Astrocyte (in vitro differentiated cells and primary cell): Measurements from ENCODE around the gene MYOZ2. TPM values are rescaled to one million over a fixed set of nuclear protein-coding genes. Genes with fewer than 3 reads are reported as not detected.

Source experiments
- DNase-seq: peaks from one replicate; pipeline ENCODE4 v3.0.0-alpha.2; 2010; ENCODE audit warnings: low read depth
- FAIRE-seq: peaks from 2 replicates; lab custom pipeline; 2011; peaks lifted over from hg19 to GRCh38; lab: Jason Lieb, UNC
- H2AFZ ChIP-seq: 2 replicates; pipeline ENCODE4 v1.6.0; 2012; ENCODE audit warnings: low read depth, low read length, inconsistent platforms
- H3K27ac ChIP-seq: 2 replicates; pipeline ENCODE4 v1.5.1; 2011; ENCODE audit warnings: low read depth, low read length, inconsistent platforms
- H3K27me3 ChIP-seq: 2 replicates; pipeline ENCODE4 v1.6.0; 2011; ENCODE audit warnings: low read length, inconsistent platforms; ENCODE audit not compliant: insufficient read depth
- H3K36me3 ChIP-seq: 2 replicates; pipeline ENCODE4 v1.5.1; 2011; ENCODE audit warnings: low read length, inconsistent platforms; ENCODE audit not compliant: insufficient read depth
- H3K4me1 ChIP-seq: 2 replicates; pipeline ENCODE4 v1.5.1; 2011; ENCODE audit warnings: low read length, inconsistent platforms; ENCODE audit not compliant: insufficient read depth
- H3K4me2 ChIP-seq: 2 replicates; pipeline ENCODE4 v1.6.0; 2012; ENCODE audit warnings: low read length, inconsistent platforms
- H3K4me3 ChIP-seq: 2 replicates; pipeline ENCODE4 v1.5.1; 2011; ENCODE audit warnings: low read depth, mild to moderate bottlenecking, low read length, inconsistent platforms; ENCODE audit not compliant: insufficient read depth
- H3K79me2 ChIP-seq: 2 replicates; pipeline ENCODE4 v1.6.0; 2012; ENCODE audit warnings: mild to moderate bottlenecking, low read length, inconsistent platforms; ENCODE audit not compliant: insufficient read depth
- H3K9ac ChIP-seq: 2 replicates; pipeline ENCODE4 v1.6.0; 2012; ENCODE audit warnings: mild to moderate bottlenecking, low read length, inconsistent platforms
- H3K9me3 ChIP-seq: 2 replicates; pipeline ENCODE4 v1.5.1; 2012; ENCODE audit warnings: low read depth, mild to moderate bottlenecking, low read length, inconsistent platforms; ENCODE audit not compliant: insufficient read depth
- H4K20me1 ChIP-seq: 2 replicates; pipeline ENCODE4 v1.6.0; 2012; ENCODE audit warnings: low read length, inconsistent platforms; ENCODE audit not compliant: insufficient read depth
- H3K27ac Mint-ChIP-seq: one replicate; pipeline ENCODE4 v1.8.0; 2021; ENCODE audit warnings: mild to moderate bottlenecking, mixed read lengths; ENCODE audit not compliant: unreplicated experiment
- H3K27me3 Mint-ChIP-seq: one replicate; pipeline ENCODE4 v1.8.0; 2021; ENCODE audit warnings: low read depth, mixed read lengths; ENCODE audit not compliant: unreplicated experiment
- H3K36me3 Mint-ChIP-seq: one replicate; pipeline ENCODE4 v1.8.0; 2021; ENCODE audit warnings: low read depth, mixed read lengths; ENCODE audit not compliant: unreplicated experiment
- H3K4me1 Mint-ChIP-seq: one replicate; pipeline ENCODE4 v1.8.0; 2021; ENCODE audit warnings: low read depth, mixed read lengths; ENCODE audit not compliant: unreplicated experiment
- H3K4me3 Mint-ChIP-seq: one replicate; pipeline ENCODE4 v1.8.0; 2021; ENCODE audit warnings: mild to moderate bottlenecking, moderate library complexity, mixed read lengths; ENCODE audit not compliant: unreplicated experiment
- H3K9me3 Mint-ChIP-seq: one replicate; pipeline ENCODE4 v1.8.0; 2021; ENCODE audit warnings: mild to moderate bottlenecking, mixed read lengths; ENCODE audit not compliant: unreplicated experiment
- EZH2 ChIP-seq: IDR thresholded peaks from 2 replicates; pipeline ENCODE4 v1.6.1; 2012; ENCODE audit warnings: mild to moderate bottlenecking, low read length, inconsistent platforms; ENCODE audit not compliant: insufficient read depth
- total RNA-seq: library from RNA; stranded (reverse); gene quantifications from 2 replicates; pipeline ENCODE4 v1.2.1, GENCODE V29; 2021
- TF ChIP-seq, protein P1 (sequence below): IDR thresholded peaks from 2 replicates; pipeline ENCODE4 v1.5.1; 2011; ENCODE audit warnings: low read depth, mild to moderate bottlenecking, inconsistent platforms, low read length, moderate library complexity; ENCODE audit not compliant: insufficient read depth

MYOZ2 gene
- total RNA-seq, 1 donor from 2014 or later = 1.1 TPM

DNA sequence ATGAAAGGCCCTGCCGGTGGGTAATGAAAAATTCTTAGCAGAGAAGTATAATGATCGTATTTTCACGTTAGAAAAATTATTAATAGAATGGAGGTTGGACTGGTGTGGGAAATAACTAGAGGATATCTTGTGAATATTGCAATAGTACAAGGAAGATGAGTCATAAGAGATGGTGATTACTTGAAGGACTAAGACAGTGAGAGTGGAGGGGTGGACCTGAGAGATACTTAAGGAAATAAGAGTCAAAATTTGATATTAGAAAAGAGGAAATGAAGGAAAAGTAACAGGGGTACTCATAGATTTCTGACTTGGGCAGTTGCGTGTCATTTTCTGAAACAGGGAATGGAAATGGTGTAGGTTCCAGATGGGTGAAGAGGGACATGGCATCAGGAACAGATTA lies 75.1 kb downstream of the MYOZ2 start:
- no peak overlapping the region for H2AFZ ChIP-seq
- H3K36me3 Mint-ChIP-seq = no peaks in the 10 kb centered on the region
- peak overlapping the region; percentile 88 for H3K4me3 Mint-ChIP-seq
- DNase-seq = no peak
- H3K4me2 ChIP-seq = peak overlapping the region; percentile 85
- H3K27me3 ChIP-seq = no peaks in the 10 kb centered on the region
- no peaks in the 10 kb centered on the region for H3K27me3 Mint-ChIP-seq
- H4K20me1 ChIP-seq = no peaks in the 10 kb centered on the region
- H3K9me3 ChIP-seq = no peaks in the 10 kb centered on the region
- H3K27ac Mint-ChIP-seq = peak overlapping the region; percentile 3
- peak overlapping the region; percentile 93 for H3K9ac ChIP-seq
- FAIRE-seq = no peak
- H3K4me1 ChIP-seq = peaks cover 14% of the 10 kb centered on the region
- peak overlapping the region; percentile 92 for H3K4me3 ChIP-seq
- H3K36me3 ChIP-seq = no peaks in the 10 kb centered on the region
- peaks cover 26% of the 10 kb centered on the region for H3K4me1 Mint-ChIP-seq
- no peaks in the 10 kb centered on the region for H3K9me3 Mint-ChIP-seq
- TF ChIP-seq, protein P1, sequence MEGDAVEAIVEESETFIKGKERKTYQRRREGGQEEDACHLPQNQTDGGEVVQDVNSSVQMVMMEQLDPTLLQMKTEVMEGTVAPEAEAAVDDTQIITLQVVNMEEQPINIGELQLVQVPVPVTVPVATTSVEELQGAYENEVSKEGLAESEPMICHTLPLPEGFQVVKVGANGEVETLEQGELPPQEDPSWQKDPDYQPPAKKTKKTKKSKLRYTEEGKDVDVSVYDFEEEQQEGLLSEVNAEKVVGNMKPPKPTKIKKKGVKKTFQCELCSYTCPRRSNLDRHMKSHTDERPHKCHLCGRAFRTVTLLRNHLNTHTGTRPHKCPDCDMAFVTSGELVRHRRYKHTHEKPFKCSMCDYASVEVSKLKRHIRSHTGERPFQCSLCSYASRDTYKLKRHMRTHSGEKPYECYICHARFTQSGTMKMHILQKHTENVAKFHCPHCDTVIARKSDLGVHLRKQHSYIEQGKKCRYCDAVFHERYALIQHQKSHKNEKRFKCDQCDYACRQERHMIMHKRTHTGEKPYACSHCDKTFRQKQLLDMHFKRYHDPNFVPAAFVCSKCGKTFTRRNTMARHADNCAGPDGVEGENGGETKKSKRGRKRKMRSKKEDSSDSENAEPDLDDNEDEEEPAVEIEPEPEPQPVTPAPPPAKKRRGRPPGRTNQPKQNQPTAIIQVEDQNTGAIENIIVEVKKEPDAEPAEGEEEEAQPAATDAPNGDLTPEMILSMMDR = no peak
- no peak for TF ChIP-seq EZH2
- H3K79me2 ChIP-seq = peaks cover 26% of the 10 kb centered on the region
- peak overlapping the region; percentile 89 for H3K27ac ChIP-seq

DNA sequence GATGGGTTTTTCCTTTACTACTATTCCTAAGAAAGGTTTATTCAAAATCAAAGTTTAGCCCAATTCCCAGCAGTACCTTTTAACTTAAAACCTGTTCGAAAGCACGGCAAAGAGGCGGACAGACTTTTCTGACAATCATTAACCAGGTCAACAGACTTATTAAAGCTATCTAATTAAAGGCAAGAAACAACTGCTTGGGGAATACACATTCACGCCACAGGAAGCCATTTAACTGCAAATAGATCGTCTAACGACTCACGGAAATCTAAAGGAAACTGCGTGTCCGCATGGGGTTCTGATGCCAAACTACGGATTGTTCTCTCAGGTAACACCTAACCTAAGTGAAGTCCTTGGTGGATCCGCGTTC lies 76.2 kb downstream of the MYOZ2 start:
- Histone ChIP-seq H4K20me1 (no peaks in the 10 kb centered on the region), H3K9ac (peak overlapping the region; percentile 93), H3K36me3 (no peaks in the 10 kb centered on the region), H3K9me3 (no peaks in the 10 kb centered on the region), H2AFZ (peak overlapping the region; percentile 70), H3K27ac (peak overlapping the region; percentile 89), H3K79me2 (peaks cover 32% of the 10 kb centered on the region), H3K27me3 (no peaks in the 10 kb centered on the region), H3K4me3 (peak overlapping the region; percentile 92), H3K4me2 (peak overlapping the region; percentile 85), H3K4me1 (peaks cover 14% of the 10 kb centered on the region)
- Mint-ChIP-seq H3K4me1 (peaks cover 26% of the 10 kb centered on the region), H3K27ac (peak overlapping the region; percentile 93), H3K27me3 (no peaks in the 10 kb centered on the region), H3K4me3 (peak overlapping the region; percentile 88), H3K9me3 (no peaks in the 10 kb centered on the region), H3K36me3 (no peaks in the 10 kb centered on the region)
- DNase-seq (no peak), FAIRE-seq (peak; percentile 9)
- TF ChIP-seq EZH2 = no peak
- TF ChIP-seq, protein P1 = no peak

DNA sequence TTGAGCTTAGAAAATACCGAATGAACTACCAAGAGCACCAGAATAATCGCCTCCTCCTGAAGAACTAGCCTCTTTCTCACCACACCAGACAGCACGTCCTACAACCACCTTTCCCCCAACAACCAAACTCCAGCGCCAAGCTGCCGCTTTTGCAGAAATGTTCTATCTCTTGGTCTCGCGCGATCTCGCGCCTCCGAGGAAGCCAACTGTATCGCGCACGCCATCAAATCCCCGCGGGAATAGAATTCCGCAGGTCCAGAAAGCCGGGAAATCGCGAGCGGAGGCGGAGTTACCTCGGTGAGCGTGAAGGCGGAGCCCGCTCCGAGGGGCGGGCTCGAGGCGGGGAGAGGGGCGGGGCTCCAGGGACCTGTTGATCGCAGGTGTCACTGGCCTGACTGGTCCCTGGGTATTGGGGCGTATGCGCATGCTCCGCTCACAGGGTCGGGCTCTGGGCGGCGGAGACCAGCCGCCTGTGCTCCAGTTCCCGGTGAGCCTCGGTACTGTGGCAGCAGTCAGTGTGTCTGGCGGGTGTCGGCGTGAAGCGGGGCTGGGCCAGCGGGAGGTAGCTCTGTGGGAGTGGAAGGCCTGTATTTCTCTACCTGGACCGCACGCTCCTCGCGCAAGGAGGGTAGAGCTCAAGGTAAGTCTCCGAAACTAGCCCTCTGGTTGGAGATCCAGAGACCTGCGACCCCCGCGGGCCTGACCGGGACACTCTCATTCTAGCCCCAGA lies 76.8 kb downstream of the MYOZ2 start, which contains the start of gene USP53:
Gene USP53, plus strand, starts transcription at position 480 of the 730 bp plus-strand sequence. CDS start 27,047 bp downstream, outside the sequence.
- Mint-ChIP-seq H3K9me3 (no peaks in the 10 kb centered on the region), H3K4me1 (peaks cover 22% of the 10 kb centered on the region), H3K4me3 (peak within 1 kb of the TSS; percentile 88), H3K27me3 (no peaks in the 10 kb centered on the region), H3K27ac (peak within 1 kb of the TSS; percentile 93), H3K36me3 (no peaks in the 10 kb centered on the region)
- no peaks in the 10 kb centered on the region for H3K36me3 ChIP-seq
- H4K20me1 ChIP-seq = no peaks in the 10 kb centered on the region
- no peak for TF ChIP-seq EZH2
- TF ChIP-seq, protein P1 = no peak
- H3K9ac ChIP-seq = peak within 1 kb of the TSS; percentile 93
- H3K4me3 ChIP-seq = peak within 1 kb of the TSS; percentile 92
- H3K4me2 ChIP-seq = peak within 1 kb of the TSS; percentile 85
- H3K27ac ChIP-seq = peak within 1 kb of the TSS; percentile 89
- peaks cover 14% of the 10 kb centered on the region for H3K4me1 ChIP-seq
- DNase-seq (peak; percentile 92), FAIRE-seq (peak; percentile 76)
- H3K79me2 ChIP-seq = peaks cover 38% of the 10 kb centered on the region
- H2AFZ ChIP-seq = peak within 1 kb of the TSS; percentile 70
- no peaks in the 10 kb centered on the region for H3K9me3 ChIP-seq
- no peaks in the 10 kb centered on the region for H3K27me3 ChIP-seq
